ENCODE measurements around the gene ZNF530.

Gene ZNF530

DNA sequence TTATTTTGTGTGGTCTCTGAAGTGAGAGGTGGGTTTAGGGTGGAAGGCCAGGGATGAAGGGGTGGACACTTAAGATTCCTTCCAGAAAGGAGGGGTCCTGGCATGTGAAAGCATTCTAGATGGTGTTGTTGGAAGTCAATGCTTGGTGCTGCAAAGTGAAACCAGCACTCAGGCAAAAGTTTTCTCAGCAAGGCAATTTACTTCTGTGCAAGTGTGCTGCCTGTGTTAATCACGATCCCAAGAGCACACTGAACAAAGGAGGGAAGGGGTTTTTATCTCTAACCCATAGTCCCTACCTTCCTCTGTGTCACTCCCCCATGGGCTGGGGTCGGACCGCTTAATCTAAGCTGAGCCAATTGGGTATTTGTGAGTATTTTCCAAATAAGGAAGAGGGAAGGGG is 15.7 kb downstream of the ZNF530 start:
- DNase-seq: peak; percentile 3

DNA sequence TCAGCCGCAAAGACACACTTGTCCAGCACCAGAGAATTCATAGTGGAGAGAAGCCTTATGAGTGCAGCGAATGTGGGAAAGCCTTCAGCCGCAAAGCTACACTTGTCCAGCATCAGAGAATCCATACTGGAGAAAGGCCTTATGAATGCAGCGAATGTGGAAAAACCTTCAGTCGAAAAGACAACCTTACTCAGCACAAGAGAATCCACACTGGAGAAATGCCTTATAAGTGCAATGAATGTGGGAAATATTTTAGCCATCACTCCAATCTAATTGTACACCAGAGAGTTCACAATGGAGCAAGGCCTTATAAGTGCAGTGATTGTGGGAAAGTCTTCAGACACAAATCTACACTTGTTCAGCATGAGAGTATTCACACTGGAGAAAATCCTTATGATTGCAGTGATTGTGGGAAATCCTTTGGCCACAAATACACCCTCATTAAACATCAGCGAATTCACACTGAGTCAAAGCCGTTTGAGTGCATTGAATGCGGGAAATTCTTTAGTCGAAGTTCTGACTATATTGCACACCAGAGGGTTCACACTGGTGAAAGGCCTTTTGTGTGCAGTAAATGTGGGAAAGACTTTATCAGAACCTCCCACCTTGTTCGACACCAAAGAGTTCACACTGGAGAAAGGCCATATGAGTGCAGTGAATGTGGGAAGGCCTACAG is 21.1 kb downstream of the ZNF530 start:
- no peak for DNase-seq

DNA sequence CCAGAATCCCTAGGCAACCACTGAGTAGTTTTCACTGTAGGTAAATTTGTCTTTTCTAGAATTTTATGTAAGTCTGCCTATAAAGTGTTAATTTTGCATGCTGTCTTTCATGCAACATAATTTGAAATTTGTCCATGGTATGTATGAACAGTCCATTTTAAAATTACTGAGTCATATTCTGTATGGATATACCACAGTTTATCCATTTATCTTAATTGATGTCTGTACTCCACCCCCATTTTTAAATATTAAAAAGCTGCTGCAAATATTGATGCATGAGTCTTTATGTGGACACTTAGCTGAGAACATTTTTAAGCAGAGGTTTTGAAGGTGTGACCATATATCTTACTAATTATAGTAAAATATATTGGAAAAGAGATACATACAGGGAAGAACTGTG is 23.4 kb downstream of the ZNF530 start:
- DNase-seq: no peak

DNA sequence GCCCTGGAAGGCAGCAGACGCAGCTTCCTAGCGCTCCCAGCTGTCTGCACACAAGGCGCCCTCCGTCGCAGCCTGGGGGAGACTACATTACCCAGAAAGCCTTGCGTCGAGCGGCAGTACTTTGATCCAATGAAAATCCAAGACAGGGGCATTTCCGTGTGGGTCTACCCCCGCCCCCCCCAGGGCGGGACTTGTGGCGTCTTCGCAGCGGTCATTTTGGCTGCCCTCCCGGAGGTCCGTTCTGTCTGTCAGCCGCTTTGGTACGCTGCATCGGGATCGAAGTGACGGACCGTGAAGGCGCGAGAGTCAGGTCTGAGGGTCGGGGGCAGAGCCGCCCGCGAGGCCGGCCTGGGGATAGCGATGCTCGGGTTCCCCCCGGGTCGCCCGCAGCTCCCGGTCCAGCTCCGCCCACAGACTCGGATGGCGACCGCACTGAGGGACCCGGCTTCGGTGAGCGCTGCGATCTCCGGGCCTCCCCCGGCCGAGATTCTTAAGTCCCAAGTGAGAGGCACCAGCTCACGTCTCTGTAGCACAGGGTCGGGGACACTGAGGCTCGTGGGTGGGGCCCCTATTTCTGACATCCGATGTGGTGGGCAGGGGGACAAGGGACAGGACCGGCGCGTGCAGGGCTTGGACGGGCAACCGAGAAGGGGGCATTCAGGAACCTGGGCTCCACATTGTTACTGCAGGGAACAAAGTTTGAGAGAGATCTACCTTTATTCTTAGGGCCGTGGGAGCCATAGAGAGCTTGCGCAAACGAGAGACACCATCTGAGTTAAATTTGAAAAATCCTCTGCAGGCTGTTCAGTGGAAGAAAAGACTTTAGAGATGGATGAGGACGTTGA is 33.5 kb downstream of the ZNF530 start, which contains the start of gene ZNF211:
Gene ZNF211 (plus strand): TSS at position 182 of the 845 bp plus-strand sequence. CDS start 179 bp downstream, at position 361.
- peak; percentile 95 for DNase-seq

DNA sequence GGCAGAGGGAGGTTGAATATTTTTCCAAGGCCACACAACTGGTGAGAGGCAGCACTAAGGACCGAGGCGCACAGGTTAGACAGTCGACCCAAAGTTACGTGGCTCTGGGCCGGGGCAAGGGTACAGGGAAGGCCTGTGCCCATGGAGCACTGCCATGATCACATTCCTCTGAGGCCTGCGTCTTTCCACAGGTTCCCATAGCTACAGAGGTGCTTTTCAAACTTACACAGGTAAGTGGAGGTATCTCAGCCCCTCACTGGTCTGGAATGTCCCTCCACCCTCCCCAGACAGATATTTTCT is 34.1 kb downstream of the ZNF530 start:
- no peak for DNase-seq

DNA sequence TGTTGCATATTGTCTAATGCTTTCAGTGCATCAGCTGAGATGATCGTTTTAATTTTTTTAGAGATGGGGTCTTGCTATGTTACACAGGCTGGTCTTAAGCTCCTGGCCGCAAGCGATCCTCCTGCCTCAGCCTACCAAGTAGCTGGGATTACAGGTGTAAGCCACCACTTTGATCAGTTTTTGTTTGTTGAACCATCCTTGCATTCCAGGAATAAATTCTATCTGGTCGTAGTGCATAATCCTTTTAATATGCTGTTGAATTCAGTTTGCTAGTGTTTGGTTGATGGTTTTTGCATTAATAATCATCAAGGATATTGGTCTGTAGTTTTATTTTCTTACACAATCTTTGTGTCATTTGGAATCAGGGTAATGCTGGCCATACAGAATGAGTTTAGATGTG is 37.7 kb downstream of the ZNF530 start:
- no peak for DNase-seq

DNA sequence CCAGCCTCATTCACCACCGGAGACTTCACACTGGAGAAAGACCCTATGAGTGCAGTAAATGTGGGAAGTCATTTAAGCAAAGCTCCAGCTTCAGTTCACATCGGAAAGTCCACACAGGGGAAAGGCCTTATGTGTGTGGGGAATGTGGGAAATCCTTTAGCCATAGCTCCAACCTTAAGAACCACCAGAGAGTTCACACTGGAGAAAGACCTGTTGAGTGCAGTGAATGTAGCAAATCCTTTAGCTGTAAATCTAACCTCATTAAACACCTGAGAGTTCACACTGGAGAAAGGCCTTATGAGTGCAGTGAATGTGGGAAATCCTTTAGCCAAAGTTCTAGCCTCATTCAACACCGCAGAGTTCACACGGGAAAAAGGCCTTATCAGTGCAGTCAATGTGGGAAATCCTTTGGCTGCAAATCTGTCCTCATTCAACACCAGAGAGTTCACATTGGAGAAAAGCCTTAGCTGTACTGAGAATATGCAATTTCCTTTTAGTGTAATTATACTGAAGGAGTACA is 42.1 kb downstream of the ZNF530 start:
- DNase-seq: no peak

DNA sequence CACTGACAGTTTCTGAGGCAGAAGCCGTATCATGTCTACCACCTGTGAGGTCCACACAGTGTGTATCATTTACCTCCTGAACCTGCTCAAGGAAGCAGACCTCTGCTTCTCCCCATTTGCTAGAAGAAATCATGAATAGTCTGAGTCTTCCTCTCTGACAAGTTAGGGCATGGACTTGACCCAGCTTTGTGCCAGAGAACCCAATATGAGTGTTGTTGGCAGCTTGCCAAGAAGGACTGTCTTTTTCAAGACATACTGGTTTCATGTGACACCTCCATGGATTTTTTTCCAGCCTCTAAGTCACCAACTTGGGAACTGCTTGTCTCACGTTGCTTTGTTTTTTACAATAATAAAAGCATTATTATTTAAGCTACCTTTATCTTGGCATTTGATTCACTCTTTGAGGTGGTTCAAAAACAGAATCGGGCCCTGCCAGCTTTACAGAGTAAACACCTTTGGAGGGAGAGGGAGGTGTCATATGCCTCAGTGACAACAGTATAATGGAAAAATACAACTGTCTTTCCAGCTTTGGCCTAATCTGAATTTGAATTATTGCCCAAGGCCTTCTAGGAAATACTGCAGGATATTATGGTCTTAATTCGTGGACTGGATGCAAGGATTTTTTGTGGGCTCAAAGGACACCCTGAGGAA is 42.8 kb downstream of the ZNF530 start:
- DNase-seq: no peak

DNA sequence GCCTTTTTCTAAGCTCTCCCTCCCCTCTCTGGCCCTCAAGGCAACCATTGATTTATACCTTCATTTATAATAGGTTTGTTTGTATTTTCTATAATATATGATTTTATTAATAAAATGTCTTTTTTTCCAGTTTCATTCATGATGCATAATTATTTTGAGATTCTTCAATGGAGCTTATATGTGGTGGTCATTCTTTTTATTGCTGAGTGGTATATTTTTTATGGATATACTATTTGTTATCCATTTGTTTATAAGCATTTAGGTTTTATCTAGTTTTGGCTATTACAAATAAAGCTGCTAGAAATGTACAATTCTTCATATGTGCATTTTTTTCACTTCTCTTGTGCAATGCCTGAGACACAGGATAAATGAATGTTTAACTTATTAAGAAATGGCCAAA is 44.0 kb downstream of the ZNF530 start:
- DNase-seq: no peak

DNA sequence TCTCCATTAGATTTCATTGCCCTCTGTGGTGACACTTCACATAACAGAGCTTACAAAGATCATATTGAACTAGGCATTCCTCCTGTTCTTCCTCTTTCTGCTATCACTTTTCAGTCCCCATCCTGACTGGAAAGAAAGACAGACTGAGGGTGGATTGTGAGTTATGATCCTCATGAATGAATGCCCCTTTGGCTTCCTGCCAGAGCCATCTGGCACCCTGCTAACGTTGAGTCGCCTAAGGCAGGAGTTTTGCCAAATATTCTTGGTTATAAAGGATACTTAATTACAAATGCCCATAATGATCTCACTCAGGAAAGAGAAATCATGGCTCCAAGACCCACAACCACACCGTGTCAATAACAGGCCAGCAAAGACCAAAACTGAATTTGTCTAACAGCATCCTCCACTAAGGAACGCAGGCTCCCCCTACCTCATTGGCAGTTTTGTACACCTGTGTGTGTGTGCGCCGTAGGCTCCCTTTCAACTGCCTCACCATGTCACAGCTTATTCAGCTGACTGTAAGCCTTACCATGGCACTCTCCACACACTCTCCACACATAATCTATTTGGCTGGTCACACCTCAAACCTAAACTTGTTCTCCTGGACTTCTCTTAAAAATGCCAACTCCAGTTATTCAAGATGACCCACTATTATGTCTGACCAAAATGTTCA is 48.8 kb downstream of the ZNF530 start:
- DNase-seq: no peak

DNA sequence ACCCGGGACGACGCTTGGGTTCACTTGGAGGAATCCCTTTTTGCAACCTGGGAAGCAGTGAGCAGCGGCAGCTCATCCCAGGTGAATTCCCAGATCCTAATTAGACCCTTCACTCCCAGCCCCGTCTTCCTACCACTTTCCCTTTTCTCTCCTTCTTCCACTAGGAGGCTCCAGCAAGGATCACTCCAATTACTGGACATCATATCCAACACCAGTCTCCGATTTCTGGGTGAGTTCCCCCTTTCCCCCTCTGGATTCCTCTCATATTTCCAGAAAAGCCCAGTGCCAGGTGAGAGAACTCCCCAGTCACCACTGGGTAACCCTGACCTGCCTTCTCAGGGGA is 51.9 kb downstream of the ZNF530 start:
- DNase-seq: no peak

DNA sequence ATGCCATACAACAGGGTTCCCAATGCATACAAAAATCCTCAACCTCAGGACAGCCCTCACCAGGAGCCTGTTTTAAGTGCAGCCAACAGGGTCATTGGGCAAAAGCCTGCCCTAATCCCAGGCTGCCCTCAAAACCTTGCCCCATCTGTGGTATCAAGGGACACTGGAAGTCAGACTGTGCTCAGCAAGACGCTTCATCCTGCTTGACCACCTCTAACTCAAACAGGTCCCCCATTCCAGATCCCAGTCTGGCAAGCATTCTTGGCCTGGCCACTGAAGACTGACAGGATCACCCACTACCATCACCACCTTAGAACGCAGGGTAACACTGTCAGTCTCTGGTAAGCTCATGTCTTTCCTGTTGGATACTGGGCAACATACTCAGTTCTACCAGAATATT is 54.0 kb downstream of the ZNF530 start:
- no peak for DNase-seq

DNA sequence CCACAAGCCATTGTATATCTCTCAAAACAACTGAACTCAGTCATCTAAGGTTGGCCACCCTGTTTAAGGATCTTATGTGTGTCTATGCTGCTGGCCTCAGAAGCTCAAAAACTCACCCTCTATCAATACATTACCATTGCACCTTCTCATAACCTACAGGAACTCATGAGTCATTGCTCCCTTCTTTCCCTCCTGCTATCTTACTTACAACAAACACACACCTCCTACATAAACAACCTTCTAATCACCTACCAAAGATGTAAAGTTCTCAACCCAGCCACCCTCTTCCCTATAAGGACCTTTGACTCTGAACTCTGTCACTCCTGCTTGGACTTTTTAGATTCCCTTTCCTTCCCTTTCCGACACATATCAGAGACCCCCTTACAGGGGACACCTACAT is 55.8 kb downstream of the ZNF530 start:
- no peak for DNase-seq

DNA sequence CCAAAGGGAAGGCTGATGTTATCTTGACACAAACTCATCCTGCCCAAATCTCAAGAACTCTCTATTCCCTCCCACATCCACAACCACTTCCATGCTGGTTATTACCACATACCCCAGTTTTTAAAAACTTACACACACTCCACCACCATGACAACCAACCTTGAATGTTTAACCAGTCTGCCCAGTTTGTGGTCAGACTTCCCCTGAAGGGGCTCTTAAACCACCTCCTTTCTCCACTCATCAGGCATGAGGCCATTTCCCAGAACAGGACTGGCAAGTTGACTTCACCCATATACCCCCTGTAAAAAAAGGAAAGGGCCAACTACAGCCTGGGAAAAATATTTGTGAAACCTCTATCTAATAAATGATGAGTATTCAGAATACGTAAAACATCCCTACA is 56.7 kb downstream of the ZNF530 start:
- DNase-seq: no peak
